ENCODE measurements around the gene ALLC.

DNA sequence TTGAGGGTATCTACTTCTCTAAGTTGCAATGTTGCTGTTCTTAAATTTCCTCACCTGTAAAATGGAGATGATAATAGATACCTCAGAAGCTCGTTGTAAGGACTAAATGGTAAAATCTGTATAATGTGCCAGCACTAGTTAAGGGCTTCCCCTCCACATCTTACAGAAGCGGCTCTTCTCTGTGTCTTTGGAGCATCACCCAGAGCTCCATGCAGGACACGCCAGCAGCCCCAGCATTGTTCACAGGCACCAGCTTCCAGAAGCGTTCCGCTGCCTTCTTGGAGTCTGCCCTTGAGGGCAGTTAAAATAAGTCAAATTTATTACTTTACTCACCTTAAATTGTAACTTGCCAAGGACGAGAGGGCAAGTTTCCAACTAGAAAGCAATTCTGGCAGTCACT, 51.2 kb downstream of the ALLC start:
- no peak for TF ChIP-seq POLR2AphosphoS5 (IDR thresholded peaks at IDR 0.05; ENCODE audit: borderline replicate concordance, low read depth, low read length)
- no peak for TF ChIP-seq EZH2 (IDR thresholded peaks at IDR 0.05)
- no peak for TF ChIP-seq FOXP2 (optimal IDR thresholded peaks at IDR 0.05; ENCODE audit: control extremely low read depth, extremely low read length, insufficient read depth)

Data from SK-N-MC (cell line).